Activated CD4-positive, alpha-beta T cell treated with anti-CD3 and anti-CD28 coated beads, Interleukin-2, amount 10 ng/mL, durations not matched to agents 24 days and 14 days (primary cell): ENCODE measurements around the gene CD14. TPM values are rescaled to one million over a fixed set of nuclear protein-coding genes. Genes with fewer than 3 reads are reported as not detected.
"Not testable (repeated sequence)": the region's sequence is repeated elsewhere in the genome, so short reads cannot be mapped to it uniquely, and the experiment has no call there.

Experiments used
- DNase-seq: peaks from one replicate; pipeline ENCODE4 v3.0.0; 2022
- H3K27ac Mint-ChIP-seq: one replicate; pipeline ENCODE4 v1.8.0; 2022; ENCODE audit warnings: mild to moderate bottlenecking, mixed read lengths
- H3K27me3 Mint-ChIP-seq: one replicate; pipeline ENCODE4 v1.8.0; 2022; ENCODE audit warnings: mixed read lengths
- H3K36me3 Mint-ChIP-seq: one replicate; pipeline ENCODE4 v1.8.0; 2022; ENCODE audit warnings: low read depth, mild to moderate bottlenecking, mixed read lengths
- H3K4me1 Mint-ChIP-seq: one replicate; pipeline ENCODE4 v1.8.0; 2021; ENCODE audit warnings: mixed read lengths
- H3K4me3 Mint-ChIP-seq: one replicate; pipeline ENCODE4 v1.8.0; 2022; ENCODE audit warnings: mild to moderate bottlenecking, moderate library complexity, mixed read lengths
- H3K9me3 Mint-ChIP-seq: one replicate; pipeline ENCODE4 v1.8.0; 2021; ENCODE audit warnings: mixed read lengths
- intact Hi-C: fragments of 100-400 bp; cut with micrococcal nuclease; formaldehyde crosslinking; loops from one replicate; pipeline ENCODE4 v1.15.1; 2023
- total RNA-seq: library from RNA; stranded (reverse); gene quantifications from 2 replicates; pipeline ENCODE4 v1.2.3, GENCODE V29; 2022

Gene CD14
- total RNA-seq, 1 donor from 2014 or later: 0.35 TPM

- Mint-ChIP-seq H3K4me1 (peaks cover 27% of the 10 kb centered on the region), H3K9me3 (no peaks in the 10 kb centered on the region), H3K27ac (peak overlapping the region; percentile 98), H3K27me3 (no peaks in the 10 kb centered on the region), H3K4me3 (peak overlapping the region; percentile 94), H3K36me3 (peaks cover 61% of the 10 kb centered on the region)
- DNase-seq: no peak
- intact Hi-C loops: loop anchor here (1.0 to 2.0 kb wide), 6 partner anchors 8 to 284 kb away; partner anchors contain the start of genes APBB3, HARS1, HARS2 and SLC35A4
Observed at GRCh38 chr5:140647042-140647419, 14.1 kb upstream of the CD14 start.

GRCh38 chr5:140642718-140643117, 9.7 kb upstream of the CD14 start:
- H3K36me3 Mint-ChIP-seq: peaks cover 48% of the 10 kb centered on the region
- no peaks in the 10 kb centered on the region for H3K27me3 Mint-ChIP-seq
- H3K4me1 Mint-ChIP-seq: peaks cover 43% of the 10 kb centered on the region
- H3K27ac Mint-ChIP-seq: no peak overlapping the region
- no peak for DNase-seq
- no peak overlapping the region for H3K4me3 Mint-ChIP-seq
- no peaks in the 10 kb centered on the region for H3K9me3 Mint-ChIP-seq
- intact Hi-C loops: no loop called here

- DNase-seq: no peak
- no peaks in the 10 kb centered on the region for H3K27me3 Mint-ChIP-seq
- peaks cover 43% of the 10 kb centered on the region for H3K4me1 Mint-ChIP-seq
- no peaks in the 10 kb centered on the region for H3K9me3 Mint-ChIP-seq
- intact Hi-C loops: no loop called here
- H3K27ac Mint-ChIP-seq: no peak overlapping the region
- H3K4me3 Mint-ChIP-seq: no peak overlapping the region
- H3K36me3 Mint-ChIP-seq: peaks cover 44% of the 10 kb centered on the region
Observed at GRCh38 chr5:140641716-140642115, 8.7 kb upstream of the CD14 start.

- Mint-ChIP-seq H3K4me3 (peak within 1 kb of the TSS; percentile 86), H3K36me3 (peaks cover 28% of the 10 kb centered on the region), H3K27me3 (no peaks in the 10 kb centered on the region), H3K27ac (peak within 1 kb of the TSS; percentile 90), H3K4me1 (peaks cover 37% of the 10 kb centered on the region), H3K9me3 (no peaks in the 10 kb centered on the region)
- intact Hi-C loops: loop anchor here (1.0 to 5.0 kb wide), 6 partner anchors 8 to 397 kb away; partner anchors contain the start of genes ANKHD1, APBB3, HARS1 and HARS2
- DNase-seq: peak; percentile 98
Observed at GRCh38 chr5:140639148-140639981, 6.4 kb upstream of the CD14 start, which contains the start of gene TMCO6. Gene TMCO6, plus strand, starts transcription at chr5:140639451. Its CDS starts 77 bp downstream, at chr5:140639528.

GRCh38 chr5:140638898-140639147, 5.8 kb upstream of the CD14 start:
- intact Hi-C loops: loop anchor here (1.0 to 5.0 kb wide), 6 partner anchors 8 to 397 kb away; partner anchors contain the start of genes ANKHD1, APBB3, HARS1 and HARS2
- Mint-ChIP-seq H3K27ac (peak overlapping the region; percentile 90), H3K4me1 (peaks cover 38% of the 10 kb centered on the region), H3K36me3 (peaks cover 23% of the 10 kb centered on the region), H3K4me3 (peak overlapping the region; percentile 86)
- not testable (repeated sequence) for DNase-seq, H3K27me3 Mint-ChIP-seq, H3K9me3 Mint-ChIP-seq

GRCh38 chr5:140637371-140638100, 4.6 kb upstream of the CD14 start:
- Mint-ChIP-seq H3K4me3 (no peak overlapping the region), H3K9me3 (no peaks in the 10 kb centered on the region), H3K36me3 (peaks cover 16% of the 10 kb centered on the region), H3K27me3 (peaks cover 3% of the 10 kb centered on the region), H3K27ac (no peak overlapping the region), H3K4me1 (peaks cover 43% of the 10 kb centered on the region)
- no peak for DNase-seq
- intact Hi-C loops: loop anchor here (2.0 to 5.0 kb wide), 3 partner anchors 53 to 395 kb away; partner anchors contain the start of genes ANKHD1, HARS1 and HARS2

- peak overlapping the region; percentile 17 for H3K27ac Mint-ChIP-seq
- no peaks in the 10 kb centered on the region for H3K9me3 Mint-ChIP-seq
- peaks cover 38% of the 10 kb centered on the region for H3K4me1 Mint-ChIP-seq
- H3K27me3 Mint-ChIP-seq: peaks cover 16% of the 10 kb centered on the region
- no peak overlapping the region for H3K4me3 Mint-ChIP-seq
- intact Hi-C loops: loop anchor here (2.0 to 5.0 kb wide), 3 partner anchors 263 to 393 kb away; no protein-coding TSS in a partner anchor
- DNase-seq: no peak
- peaks cover 3% of the 10 kb centered on the region for H3K36me3 Mint-ChIP-seq
Observed at GRCh38 chr5:140635291-140636257, 2.6 kb upstream of the CD14 start.

GRCh38 chr5:140634103-140634502, 1.1 kb upstream of the CD14 start:
- H3K36me3 Mint-ChIP-seq: no peaks in the 10 kb centered on the region
- intact Hi-C loops: loop anchor here (2.0 kb wide), 2 partner anchors 261 to 271 kb away; no protein-coding TSS in a partner anchor
- no peak overlapping the region for H3K4me3 Mint-ChIP-seq
- DNase-seq: no peak
- no peak overlapping the region for H3K27ac Mint-ChIP-seq
- H3K4me1 Mint-ChIP-seq: peaks cover 33% of the 10 kb centered on the region
- no peaks in the 10 kb centered on the region for H3K9me3 Mint-ChIP-seq
- peaks cover 16% of the 10 kb centered on the region for H3K27me3 Mint-ChIP-seq

- H3K27ac Mint-ChIP-seq: no peak overlapping the region
- H3K4me3 Mint-ChIP-seq: peak overlapping the region; percentile 81
- intact Hi-C loops: no loop called here
- H3K36me3 Mint-ChIP-seq: no peaks in the 10 kb centered on the region
- no peak for DNase-seq
- H3K4me1 Mint-ChIP-seq: peaks cover 27% of the 10 kb centered on the region
- peaks cover 16% of the 10 kb centered on the region for H3K27me3 Mint-ChIP-seq
- H3K9me3 Mint-ChIP-seq: no peaks in the 10 kb centered on the region
Observed at GRCh38 chr5:140633501-140633900, 526 bp upstream of the CD14 start.

GRCh38 chr5:140632366-140633020, 482 bp downstream of the CD14 start:
- peak; percentile 84 for DNase-seq
- Mint-ChIP-seq H3K27ac (peak overlapping the region; percentile 60), H3K36me3 (no peaks in the 10 kb centered on the region), H3K27me3 (peaks cover 18% of the 10 kb centered on the region), H3K4me1 (peaks cover 23% of the 10 kb centered on the region), H3K4me3 (peak overlapping the region; percentile 81), H3K9me3 (no peaks in the 10 kb centered on the region)
- intact Hi-C loops: loop anchor here (1.0 kb wide), 1 partner anchor 68 kb away; the partner anchor contains the start of genes APBB3 and SLC35A4

- Mint-ChIP-seq H3K4me3 (peak overlapping the region; percentile 81), H3K4me1 (peaks cover 23% of the 10 kb centered on the region), H3K27ac (no peak overlapping the region), H3K27me3 (peaks cover 21% of the 10 kb centered on the region), H3K36me3 (no peaks in the 10 kb centered on the region), H3K9me3 (no peaks in the 10 kb centered on the region)
- intact Hi-C loops: loop anchor here (1.0 kb wide), 1 partner anchor 68 kb away; the partner anchor contains the start of genes APBB3 and SLC35A4
- DNase-seq: no peak
Observed at GRCh38 chr5:140631831-140632365, 1.1 kb downstream of the CD14 start.

GRCh38 chr5:140631036-140631417, 1.9 kb downstream of the CD14 start:
- no peaks in the 10 kb centered on the region for H3K36me3 Mint-ChIP-seq
- no peak overlapping the region for H3K27ac Mint-ChIP-seq
- DNase-seq: no peak
- H3K4me1 Mint-ChIP-seq: peaks cover 23% of the 10 kb centered on the region
- H3K27me3 Mint-ChIP-seq: peaks cover 22% of the 10 kb centered on the region
- H3K4me3 Mint-ChIP-seq: no peak overlapping the region
- intact Hi-C loops: no loop called here
- H3K9me3 Mint-ChIP-seq: no peaks in the 10 kb centered on the region
